Measurements from ENCODE around the gene UBL3.

Gene UBL3

DNA sequence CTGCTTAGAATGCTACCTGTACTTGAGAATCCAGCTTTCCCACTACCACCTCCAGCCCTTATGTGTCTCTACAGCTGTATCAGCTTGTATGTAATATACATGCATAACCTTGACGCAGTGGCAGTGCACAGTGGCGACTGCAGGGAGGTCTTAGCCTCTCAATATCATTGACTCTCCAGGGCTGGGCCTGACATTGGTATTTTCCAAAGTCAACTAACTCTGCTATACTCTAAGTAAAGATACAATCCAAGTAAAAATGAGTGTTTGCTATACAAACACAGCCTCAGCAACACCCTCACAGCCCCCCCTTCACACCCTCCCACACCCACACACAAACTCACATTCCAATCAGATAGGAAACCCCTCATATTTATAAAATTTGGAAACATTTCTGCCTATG is 6.7 kb upstream of the UBL3 start:
- TF ChIP-seq, protein P1, sequence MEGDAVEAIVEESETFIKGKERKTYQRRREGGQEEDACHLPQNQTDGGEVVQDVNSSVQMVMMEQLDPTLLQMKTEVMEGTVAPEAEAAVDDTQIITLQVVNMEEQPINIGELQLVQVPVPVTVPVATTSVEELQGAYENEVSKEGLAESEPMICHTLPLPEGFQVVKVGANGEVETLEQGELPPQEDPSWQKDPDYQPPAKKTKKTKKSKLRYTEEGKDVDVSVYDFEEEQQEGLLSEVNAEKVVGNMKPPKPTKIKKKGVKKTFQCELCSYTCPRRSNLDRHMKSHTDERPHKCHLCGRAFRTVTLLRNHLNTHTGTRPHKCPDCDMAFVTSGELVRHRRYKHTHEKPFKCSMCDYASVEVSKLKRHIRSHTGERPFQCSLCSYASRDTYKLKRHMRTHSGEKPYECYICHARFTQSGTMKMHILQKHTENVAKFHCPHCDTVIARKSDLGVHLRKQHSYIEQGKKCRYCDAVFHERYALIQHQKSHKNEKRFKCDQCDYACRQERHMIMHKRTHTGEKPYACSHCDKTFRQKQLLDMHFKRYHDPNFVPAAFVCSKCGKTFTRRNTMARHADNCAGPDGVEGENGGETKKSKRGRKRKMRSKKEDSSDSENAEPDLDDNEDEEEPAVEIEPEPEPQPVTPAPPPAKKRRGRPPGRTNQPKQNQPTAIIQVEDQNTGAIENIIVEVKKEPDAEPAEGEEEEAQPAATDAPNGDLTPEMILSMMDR (IDR thresholded peaks at IDR 0.05) = no peak

DNA sequence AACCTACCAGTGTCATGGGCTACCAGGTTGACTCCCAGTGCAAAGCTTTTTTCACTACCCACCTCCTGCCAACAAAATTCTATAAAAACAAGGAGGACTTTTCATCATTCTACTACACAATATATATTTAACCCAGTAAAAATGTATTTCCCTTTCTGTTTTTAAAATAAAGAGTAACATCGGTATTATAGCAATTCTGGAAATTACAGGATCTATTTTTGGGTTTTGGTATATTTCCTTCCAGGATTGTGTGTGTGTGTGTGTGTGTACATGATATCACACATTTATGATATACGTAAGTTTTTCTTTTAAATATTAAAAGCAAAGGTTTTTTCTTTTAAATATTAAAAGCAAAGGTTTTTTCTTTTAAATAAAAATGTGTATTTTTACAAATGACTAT is 6.0 kb upstream of the UBL3 start:
- TF ChIP-seq, protein P1 (IDR thresholded peaks at IDR 0.05) = no peak

DNA sequence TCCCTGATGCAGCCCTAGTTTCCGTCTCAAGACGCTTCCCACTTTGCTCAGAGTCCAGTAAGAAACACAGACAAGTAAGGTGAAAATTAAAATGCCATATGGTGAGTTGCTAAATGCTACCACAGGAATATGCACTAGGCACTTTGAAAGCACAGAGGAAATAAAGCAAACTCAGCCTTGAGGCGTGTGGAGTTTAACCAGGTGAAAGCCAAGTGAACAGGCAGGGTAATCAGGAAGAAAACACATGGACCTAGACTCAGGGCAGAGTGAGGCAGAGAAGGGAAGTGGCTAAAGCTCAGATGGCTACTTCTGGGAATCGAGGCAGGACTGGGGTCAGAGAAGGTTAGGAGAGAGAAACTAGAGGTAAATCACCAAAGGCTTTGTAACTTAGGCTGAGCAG is 5.4 kb upstream of the UBL3 start:
- TF ChIP-seq, protein P1 (IDR thresholded peaks at IDR 0.05) = no peak

DNA sequence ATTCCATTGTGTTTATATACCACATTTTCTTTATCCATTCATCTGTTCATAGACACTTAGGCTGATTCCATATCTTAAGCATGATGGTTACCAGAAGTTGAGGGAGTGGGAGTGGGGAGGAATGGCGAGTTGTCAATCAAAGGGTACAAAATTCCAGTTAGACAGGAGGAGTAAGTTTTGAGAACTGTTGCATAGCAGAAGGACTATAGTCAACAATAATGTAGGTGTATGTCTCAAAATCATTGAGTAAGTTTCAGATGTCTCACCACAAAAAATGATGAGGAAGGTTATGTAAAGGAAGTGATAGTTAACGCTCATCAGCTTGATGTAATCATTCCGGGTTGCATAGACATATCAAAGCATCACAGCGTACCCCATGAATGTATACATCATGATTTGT is 4.6 kb upstream of the UBL3 start:
- TF ChIP-seq, protein P1 (IDR thresholded peaks at IDR 0.05) = no peak

DNA sequence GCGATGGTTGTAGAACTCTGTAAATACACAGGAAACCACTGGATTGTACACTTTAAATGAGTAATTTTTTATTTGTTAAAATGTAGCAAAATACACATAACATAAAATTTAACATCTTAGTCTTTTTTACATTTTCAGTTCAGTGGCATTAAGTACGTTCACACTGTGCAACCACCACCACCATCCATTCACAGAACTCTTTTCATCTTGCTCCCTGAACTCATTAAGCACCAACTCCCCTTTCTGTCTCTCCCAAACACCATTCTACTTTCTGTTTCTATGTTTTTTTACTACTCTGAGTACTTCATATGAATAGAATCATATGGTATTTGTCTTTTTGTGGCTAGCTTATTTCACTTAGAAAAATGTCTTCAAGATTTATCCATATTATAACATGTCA is 2.7 kb upstream of the UBL3 start:
- TF ChIP-seq, protein P1 (IDR thresholded peaks at IDR 0.05) = no peak

DNA sequence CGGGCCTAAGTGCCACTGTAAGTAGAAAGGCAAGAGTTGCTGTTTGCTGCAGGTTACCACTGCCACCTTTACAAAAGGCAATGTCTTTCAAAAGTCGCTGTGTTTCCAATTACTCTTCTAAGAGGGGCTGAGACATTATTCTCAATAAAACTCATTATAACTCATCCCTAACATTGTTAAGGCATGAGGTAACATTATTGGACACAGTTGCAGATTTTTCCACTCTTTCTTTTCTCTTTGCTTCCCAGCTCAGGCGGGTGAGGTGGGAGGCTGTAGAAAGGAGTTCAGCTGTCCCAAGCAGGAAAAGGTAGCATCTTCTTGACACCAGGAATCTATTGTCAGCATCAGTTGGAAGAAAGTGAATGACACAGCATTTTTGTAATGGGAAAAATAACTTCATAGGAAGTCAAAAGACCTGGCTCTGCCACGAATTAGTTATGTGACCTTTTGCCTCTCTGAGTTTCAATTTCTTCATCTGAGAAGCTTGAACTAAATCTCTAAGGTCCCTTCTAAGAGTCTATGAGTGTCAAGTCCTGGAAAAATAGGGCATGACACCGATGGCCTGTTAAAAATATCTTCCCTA is 2.1 kb upstream of the UBL3 start:
- TF ChIP-seq, protein P1 (IDR thresholded peaks at IDR 0.05) = no peak

DNA sequence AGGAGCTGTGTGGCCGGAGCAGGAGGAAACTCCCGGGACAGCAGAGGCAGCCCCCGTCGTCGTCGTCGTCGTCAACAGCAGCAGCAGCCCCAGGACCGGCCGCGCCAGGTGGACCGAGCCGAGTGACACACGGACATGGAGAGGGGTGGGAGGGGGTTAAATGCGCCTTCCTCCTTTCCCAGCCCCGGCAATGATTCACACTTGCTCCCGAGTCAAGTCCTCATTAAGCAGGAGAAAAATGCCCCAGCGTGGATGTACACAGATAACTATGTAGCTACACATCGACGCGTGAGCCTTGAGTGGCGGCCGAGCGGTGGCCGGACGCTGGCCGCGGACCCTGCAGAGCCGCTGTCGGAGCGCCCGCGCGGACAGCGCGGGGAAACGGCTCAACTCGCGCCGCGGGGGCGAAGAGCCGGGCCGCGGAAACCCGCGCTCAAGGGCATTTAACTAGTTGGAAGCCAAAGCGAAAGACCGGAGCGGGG is 645 bp downstream of the UBL3 start:
- TF ChIP-seq, protein P1 (IDR thresholded peaks at IDR 0.05) = no peak

Data from LNCAP (cell line).